ENCODE data around the gene SNX8. TPM values are rescaled to one million over a fixed set of nuclear protein-coding genes. Genes with fewer than 3 reads are reported as not detected.

Gene SNX8
- total and polyA plus RNA-seq, 2 of the 13 experiments (the other 11 are each of a cell fraction or from before 2014, with no cell fraction given): 20.6 to 45.2 TPM

GRCh38 chr7:2232766-2233520 is 81.3 kb downstream of the SNX8 start, which contains the start of gene MAD1L1 (continued):
- no peak for TF ChIP-seq SOX13 (IDR thresholded peaks at IDR 0.05)
- TF ChIP-seq SOX13 (CRISPR knock-in tag; conservative IDR thresholded peaks at IDR 0.05 in 1 of 2, IDR thresholded peaks at IDR 0.05 in 1 of 2): no peak; a peak in 1 of 4 replicates
- TF ChIP-seq ZNF773 (CRISPR knock-in tag; IDR thresholded peaks at IDR 0.05; ENCODE audit: borderline replicate concordance): peak; percentile 85; the same call in 1 of the 2 replicates
- TF ChIP-seq PRDM15 (CRISPR knock-in tag; IDR thresholded peaks at IDR 0.05): peak; percentile 67; the same call in 1 of the 2 replicates
- TF ChIP-seq, protein P1, sequence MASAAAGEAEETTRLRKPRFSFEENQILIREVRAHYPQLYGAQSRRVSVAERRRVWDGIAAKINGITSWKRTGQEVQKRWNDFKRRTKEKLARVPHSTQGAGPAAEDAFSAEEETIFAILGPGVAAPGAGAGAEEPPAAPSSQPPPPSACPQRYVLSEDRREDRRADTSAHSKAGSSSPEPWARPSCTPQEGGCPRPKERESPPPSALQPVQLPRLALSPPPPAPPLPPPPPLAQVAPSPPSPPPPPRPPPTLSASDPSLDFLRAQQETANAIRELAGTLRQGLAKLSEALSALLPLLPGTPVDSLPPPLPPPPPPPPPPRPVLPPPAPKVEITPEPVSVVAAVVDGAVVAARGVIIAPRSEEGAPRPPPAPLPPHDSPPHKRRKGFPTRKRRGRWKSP (CRISPR knock-in tag; IDR thresholded peaks at IDR 0.05): peak; percentile 81
- TF ChIP-seq U2AF2 (IDR thresholded peaks at IDR 0.05; ENCODE audit: low read depth, low read length): no peak
- TF ChIP-seq, protein P2, sequence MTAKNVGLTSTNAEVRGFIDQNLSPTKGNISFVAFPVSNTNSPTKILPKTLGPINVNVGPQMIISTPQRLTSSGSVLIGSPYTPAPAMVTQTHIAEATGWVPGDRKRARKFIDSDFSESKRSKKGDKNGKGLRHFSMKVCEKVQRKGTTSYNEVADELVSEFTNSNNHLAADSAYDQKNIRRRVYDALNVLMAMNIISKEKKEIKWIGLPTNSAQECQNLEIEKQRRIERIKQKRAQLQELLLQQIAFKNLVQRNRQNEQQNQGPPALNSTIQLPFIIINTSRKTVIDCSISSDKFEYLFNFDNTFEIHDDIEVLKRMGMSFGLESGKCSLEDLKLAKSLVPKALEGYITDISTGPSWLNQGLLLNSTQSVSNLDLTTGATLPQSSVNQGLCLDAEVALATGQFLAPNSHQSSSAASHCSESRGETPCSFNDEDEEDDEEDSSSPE (CRISPR knock-in tag; IDR thresholded peaks at IDR 0.05): peak; percentile 67; the same call in 1 of the 2 replicates
- TF ChIP-seq, protein P3, sequence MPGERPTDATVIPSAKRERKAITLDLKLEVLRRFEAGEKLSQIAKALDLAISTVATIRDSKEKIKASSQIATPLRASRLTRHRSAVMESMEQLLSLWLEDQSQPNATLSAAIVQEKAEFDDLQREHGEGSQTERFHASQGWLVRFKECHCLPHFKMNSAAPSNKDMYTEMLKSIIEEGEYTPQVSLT (CRISPR knock-in tag; IDR thresholded peaks at IDR 0.05; ENCODE audit: borderline replicate concordance, low read depth): no peak
- no peak for TF ChIP-seq PCBP2 (optimal IDR thresholded peaks at IDR 0.05; ENCODE audit: low read depth, low read length, poor library complexity, severe bottlenecking)
- TF ChIP-seq DMTF1 (CRISPR knock-in tag; IDR thresholded peaks at IDR 0.05): no peak
- no peak for TF ChIP-seq RFXANK (CRISPR knock-in tag; IDR thresholded peaks at IDR 0.05)
- TF ChIP-seq ZFYVE20 (CRISPR knock-in tag; IDR thresholded peaks at IDR 0.05; ENCODE audit: borderline replicate concordance, low read depth): no peak
- TF ChIP-seq ZNF747 (CRISPR knock-in tag; IDR thresholded peaks at IDR 0.05; ENCODE audit: borderline replicate concordance): peak; percentile 80
- TF ChIP-seq TARDBP (CRISPR knock-in tag; IDR thresholded peaks at IDR 0.05): peak; percentile 51
- TF ChIP-seq, protein P4, sequence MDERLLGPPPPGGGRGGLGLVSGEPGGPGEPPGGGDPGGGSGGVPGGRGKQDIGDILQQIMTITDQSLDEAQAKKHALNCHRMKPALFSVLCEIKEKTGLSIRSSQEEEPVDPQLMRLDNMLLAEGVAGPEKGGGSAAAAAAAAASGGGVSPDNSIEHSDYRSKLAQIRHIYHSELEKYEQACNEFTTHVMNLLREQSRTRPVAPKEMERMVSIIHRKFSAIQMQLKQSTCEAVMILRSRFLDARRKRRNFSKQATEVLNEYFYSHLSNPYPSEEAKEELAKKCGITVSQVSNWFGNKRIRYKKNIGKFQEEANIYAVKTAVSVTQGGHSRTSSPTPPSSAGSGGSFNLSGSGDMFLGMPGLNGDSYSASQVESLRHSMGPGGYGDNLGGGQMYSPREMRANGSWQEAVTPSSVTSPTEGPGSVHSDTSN (CRISPR knock-in tag; IDR thresholded peaks at IDR 0.05): no peak
- TF ChIP-seq ZNF615 (CRISPR knock-in tag; IDR thresholded peaks at IDR 0.05; ENCODE audit: borderline replicate concordance): no peak
- peak; percentile 77 for TF ChIP-seq POLR2G (IDR thresholded peaks at IDR 0.05; ENCODE audit: low read depth, low read length)
- TF ChIP-seq TAF15 (IDR thresholded peaks at IDR 0.05; ENCODE audit: low read depth, low read length, poor library complexity, severe bottlenecking): no peak

Data from HepG2 (cell line).